ENCODE data around the gene MYBPHL.

MYBPHL gene

DNA sequence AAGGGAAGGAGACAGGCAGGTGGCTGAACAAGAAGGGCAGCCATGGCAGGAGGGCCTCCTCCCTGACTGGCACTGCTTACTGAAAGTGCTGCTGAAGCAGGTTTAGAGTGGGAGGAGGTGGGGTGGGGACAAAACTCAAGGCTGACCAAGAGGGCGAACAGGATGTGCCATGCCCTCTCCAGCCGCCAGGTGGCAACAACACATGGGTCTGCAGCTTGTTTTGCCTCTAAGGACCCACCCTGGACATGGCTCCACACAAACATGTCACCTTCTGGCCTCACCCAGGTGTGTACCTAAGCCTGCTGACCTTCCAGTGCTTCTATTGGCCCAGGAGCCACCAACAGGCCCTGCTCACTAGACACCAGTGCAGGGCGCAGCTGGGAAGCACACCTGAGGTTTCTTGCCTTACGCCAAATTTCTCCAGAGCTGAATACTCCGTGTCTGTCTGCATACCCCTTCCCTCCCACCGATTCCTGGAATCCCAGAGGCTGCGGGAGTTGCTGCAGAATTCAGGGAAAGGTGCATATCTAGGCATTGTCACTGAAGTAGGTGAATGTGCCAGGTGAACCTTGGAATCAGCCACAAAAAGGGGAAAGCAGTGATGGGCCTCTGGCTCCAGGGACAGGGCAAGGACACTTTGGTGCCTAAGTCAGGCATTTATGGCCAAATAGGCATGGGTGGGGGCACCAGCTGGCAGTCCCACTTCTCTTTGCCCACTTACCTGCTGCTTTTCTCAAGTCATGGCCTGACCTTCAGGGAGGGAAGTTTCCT is 29.2 kb downstream of the MYBPHL start:
- Histone ChIP-seq H3K14ac (ENCODE audit: low read length) (no peak overlapping the region), H4K91ac (ENCODE audit: low read depth, low read length, poor library complexity) (no peak overlapping the region), H3K79me1 (ENCODE audit: low read depth, low read length) (peaks cover 12% of the 10 kb centered on the region), H3K36me3 (replicated peaks in 1 of 2; ENCODE audit: control insufficient read depth in 2 of 2, insufficient read depth in 2 of 2, low read length in 2 of 2) (peaks cover 33 to 78% of the 10 kb centered on the region in 2 donors), H2BK120ac (ENCODE audit: low read depth, low read length) (no peak overlapping the region), H3K27me3 (ENCODE audit: control insufficient read depth in 3 of 3, insufficient read depth in 3 of 3, low read depth in 1 of 3, low read length in 3 of 3) (no peaks in the 10 kb centered on the region), H3K4ac (ENCODE audit: low read length) (no peak overlapping the region), H3K4me1 (ENCODE audit: control insufficient read depth in 2 of 2, insufficient read depth in 1 of 2, low read depth in 1 of 2, low read length in 2 of 2) (peaks cover 9 to 15% of the 10 kb centered on the region in 2 donors), H3K18ac (ENCODE audit: low read length) (no peak overlapping the region), H3K23ac (ENCODE audit: low read depth, low read length, poor library complexity) (no peak overlapping the region), H2AK5ac (ENCODE audit: low read depth, low read length) (no peak overlapping the region), H2BK12ac (ENCODE audit: low read length) (no peak overlapping the region), H3K9ac (ENCODE audit: low read depth, low read length, poor library complexity) (no peak overlapping the region), H3K4me2 (ENCODE audit: insufficient read depth, low read length, poor library complexity, severe bottlenecking) (no peak overlapping the region), H2BK15ac (ENCODE audit: low read length) (no peak overlapping the region), H3K4me3 (ENCODE audit: low read length in 2 of 2) (no peak overlapping the region), H2BK5ac (ENCODE audit: low read length) (no peak overlapping the region), H2AFZ (ENCODE audit: low read length) (no peak overlapping the region), H3K9me3 (replicated peaks in 1 of 2; ENCODE audit: control insufficient read depth in 2 of 2, insufficient read depth in 1 of 2, low read depth in 1 of 2, low read length in 2 of 2) (no peaks in the 10 kb centered on the region), H4K8ac (ENCODE audit: low read depth, low read length) (no peak overlapping the region), H3K27ac (replicated peaks; ENCODE audit: low read length) (peak overlapping the region; percentile 28)
- no CpG with 5 or more reads among the region's 7 CpGs for WGBS, 2 donors (ENCODE audit: extremely low coverage in 2 of 2, insufficient read length in 2 of 2, insufficient replicate concordance in 1 of 2)
- DNase-seq (ENCODE audit: low spot score), result peak; percentile 64

DNA sequence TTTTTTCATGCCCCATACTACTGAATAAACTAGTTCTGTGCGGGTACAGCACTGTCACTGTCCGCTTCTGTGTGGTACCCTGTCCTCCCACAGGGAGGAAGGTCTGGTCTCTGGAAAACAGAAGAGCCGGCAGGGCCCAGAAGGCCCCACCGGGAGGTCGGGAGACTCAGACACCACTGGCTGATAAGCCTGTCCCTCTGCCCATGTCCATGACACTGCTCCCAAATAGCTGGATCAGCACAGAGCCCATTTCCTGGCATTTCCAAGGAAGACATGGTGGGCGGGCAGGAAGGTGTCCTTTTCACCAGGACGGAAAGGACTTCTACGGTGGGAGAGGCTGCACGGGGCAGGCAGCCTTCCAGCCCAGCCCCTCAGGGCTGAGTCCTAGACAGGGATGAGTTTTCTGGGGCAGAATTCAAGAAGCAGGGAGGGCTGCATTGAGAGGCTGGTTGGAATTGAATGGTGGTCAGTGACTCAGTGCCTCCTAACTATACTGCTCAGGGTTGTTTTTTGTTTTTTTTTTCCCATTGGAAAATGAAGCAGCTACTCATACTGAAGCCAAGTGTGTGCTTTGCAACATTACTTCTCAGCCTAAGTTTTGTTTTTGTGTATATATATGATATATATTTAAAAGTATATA is 31.0 kb downstream of the MYBPHL start:
- no CpG with 5 or more reads among the region's 9 CpGs for WGBS, 2 donors (ENCODE audit: extremely low coverage in 2 of 2, insufficient read length in 2 of 2, insufficient replicate concordance in 1 of 2)
- Histone ChIP-seq H4K91ac (ENCODE audit: low read depth, low read length, poor library complexity) (no peak overlapping the region), H3K4ac (ENCODE audit: low read length) (no peak overlapping the region), H3K79me1 (ENCODE audit: low read depth, low read length) (peaks cover 5% of the 10 kb centered on the region), H3K4me3 (ENCODE audit: low read length in 2 of 2) (no peak overlapping the region), H2BK5ac (ENCODE audit: low read length) (no peak overlapping the region), H4K8ac (ENCODE audit: low read depth, low read length) (no peak overlapping the region), H2AFZ (ENCODE audit: low read length) (no peak overlapping the region), H3K9me3 (replicated peaks in 1 of 2; ENCODE audit: control insufficient read depth in 2 of 2, insufficient read depth in 1 of 2, low read depth in 1 of 2, low read length in 2 of 2) (no peaks in the 10 kb centered on the region), H3K4me2 (ENCODE audit: insufficient read depth, low read length, poor library complexity, severe bottlenecking) (no peak overlapping the region), H3K14ac (ENCODE audit: low read length) (no peak overlapping the region), H2BK120ac (ENCODE audit: low read depth, low read length) (no peak overlapping the region), H3K27me3 (ENCODE audit: control insufficient read depth in 3 of 3, insufficient read depth in 3 of 3, low read depth in 1 of 3, low read length in 3 of 3) (no peaks in the 10 kb centered on the region), H3K27ac (replicated peaks; ENCODE audit: low read length) (no peak overlapping the region), H2AK5ac (ENCODE audit: low read depth, low read length) (no peak overlapping the region), H3K18ac (ENCODE audit: low read length) (no peak overlapping the region), H3K36me3 (replicated peaks in 1 of 2; ENCODE audit: control insufficient read depth in 2 of 2, insufficient read depth in 2 of 2, low read length in 2 of 2) (peaks cover 42 to 85% of the 10 kb centered on the region in 2 donors), H2BK15ac (ENCODE audit: low read length) (no peak overlapping the region), H3K4me1 (ENCODE audit: control insufficient read depth in 2 of 2, insufficient read depth in 1 of 2, low read depth in 1 of 2, low read length in 2 of 2) (peaks cover 1 to 5% of the 10 kb centered on the region in 2 donors), H2BK12ac (ENCODE audit: low read length) (no peak overlapping the region), H3K9ac (ENCODE audit: low read depth, low read length, poor library complexity) (no peak overlapping the region), H3K23ac (ENCODE audit: low read depth, low read length, poor library complexity) (no peak overlapping the region)
- DNase-seq (ENCODE audit: low spot score), result no peak

DNA sequence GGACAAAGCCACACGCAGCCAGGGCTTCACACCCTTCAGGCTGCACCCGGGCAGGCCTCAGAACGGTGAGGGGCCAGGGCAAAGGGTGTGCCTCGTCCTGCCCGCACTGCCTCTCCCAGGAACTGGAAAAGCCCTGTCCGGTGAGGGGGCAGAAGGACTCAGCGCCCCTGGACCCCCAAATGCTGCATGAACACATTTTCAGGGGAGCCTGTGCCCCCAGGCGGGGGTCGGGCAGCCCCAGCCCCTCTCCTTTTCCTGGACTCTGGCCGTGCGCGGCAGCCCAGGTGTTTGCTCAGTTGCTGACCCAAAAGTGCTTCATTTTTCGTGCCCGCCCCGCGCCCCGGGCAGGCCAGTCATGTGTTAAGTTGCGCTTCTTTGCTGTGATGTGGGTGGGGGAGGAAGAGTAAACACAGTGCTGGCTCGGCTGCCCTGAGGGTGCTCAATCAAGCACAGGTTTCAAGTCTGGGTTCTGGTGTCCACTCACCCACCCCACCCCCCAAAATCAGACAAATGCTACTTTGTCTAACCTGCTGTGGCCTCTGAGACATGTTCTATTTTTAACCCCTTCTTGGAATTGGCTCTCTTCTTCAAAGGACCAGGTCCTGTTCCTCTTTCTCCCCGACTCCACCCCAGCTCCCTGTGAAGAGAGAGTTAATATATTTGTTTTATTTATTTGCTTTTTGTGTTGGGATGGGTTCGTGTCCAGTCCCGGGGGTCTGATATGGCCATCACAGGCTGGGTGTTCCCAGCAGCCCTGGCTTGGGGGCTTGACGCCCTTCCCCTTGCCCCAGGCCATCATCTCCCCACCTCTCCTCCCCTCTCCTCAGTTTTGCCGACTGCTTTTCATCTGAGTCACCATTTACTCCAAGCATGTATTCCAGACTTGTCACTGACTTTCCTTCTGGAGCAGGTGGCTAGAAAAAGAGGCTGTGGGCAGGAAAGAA is 32.0 kb downstream of the MYBPHL start:
- Histone ChIP-seq H3K4me3 (ENCODE audit: low read length in 2 of 2) (no peak overlapping the region), H3K36me3 (replicated peaks in 1 of 2; ENCODE audit: control insufficient read depth in 2 of 2, insufficient read depth in 2 of 2, low read length in 2 of 2) (peaks cover 43 to 85% of the 10 kb centered on the region in 2 donors), H3K27me3 (ENCODE audit: control insufficient read depth in 3 of 3, insufficient read depth in 3 of 3, low read depth in 1 of 3, low read length in 3 of 3) (no peaks in the 10 kb centered on the region), H3K4me1 (ENCODE audit: control insufficient read depth in 2 of 2, insufficient read depth in 1 of 2, low read depth in 1 of 2, low read length in 2 of 2) (peaks cover 1 to 5% of the 10 kb centered on the region in 2 donors), H4K91ac (ENCODE audit: low read depth, low read length, poor library complexity) (peak overlapping the region; percentile 44), H3K79me1 (ENCODE audit: low read depth, low read length) (peaks cover 5% of the 10 kb centered on the region), H3K9me3 (replicated peaks in 1 of 2; ENCODE audit: control insufficient read depth in 2 of 2, insufficient read depth in 1 of 2, low read depth in 1 of 2, low read length in 2 of 2) (no peaks in the 10 kb centered on the region), H2BK120ac (ENCODE audit: low read depth, low read length) (no peak overlapping the region), H3K23ac (ENCODE audit: low read depth, low read length, poor library complexity) (no peak overlapping the region), H2AFZ (ENCODE audit: low read length) (no peak overlapping the region), H4K8ac (ENCODE audit: low read depth, low read length) (no peak overlapping the region), H3K9ac (ENCODE audit: low read depth, low read length, poor library complexity) (peak overlapping the region; percentile 63), H3K18ac (ENCODE audit: low read length) (no peak overlapping the region), H2AK5ac (ENCODE audit: low read depth, low read length) (no peak overlapping the region), H2BK15ac (ENCODE audit: low read length) (peak overlapping the region; percentile 12), H2BK12ac (ENCODE audit: low read length) (no peak overlapping the region), H3K4ac (ENCODE audit: low read length) (no peak overlapping the region), H2BK5ac (ENCODE audit: low read length) (no peak overlapping the region), H3K14ac (ENCODE audit: low read length) (no peak overlapping the region), H3K27ac (replicated peaks; ENCODE audit: low read length) (no peak overlapping the region), H3K4me2 (ENCODE audit: insufficient read depth, low read length, poor library complexity, severe bottlenecking) (no peak overlapping the region)
- DNase-seq (ENCODE audit: low spot score), result no peak
- no CpG with 5 or more reads among the region's 24 CpGs for WGBS, 2 donors (ENCODE audit: extremely low coverage in 2 of 2, insufficient read length in 2 of 2, insufficient replicate concordance in 1 of 2)

All from neuronal stem cell (in vitro differentiated cells).